ENCODE measurements around the gene ARL8A.
"Not testable (repeated sequence)": the region's sequence is repeated elsewhere in the genome, so short reads cannot be mapped to it uniquely, and the experiment has no call there.

Gene ARL8A

DNA sequence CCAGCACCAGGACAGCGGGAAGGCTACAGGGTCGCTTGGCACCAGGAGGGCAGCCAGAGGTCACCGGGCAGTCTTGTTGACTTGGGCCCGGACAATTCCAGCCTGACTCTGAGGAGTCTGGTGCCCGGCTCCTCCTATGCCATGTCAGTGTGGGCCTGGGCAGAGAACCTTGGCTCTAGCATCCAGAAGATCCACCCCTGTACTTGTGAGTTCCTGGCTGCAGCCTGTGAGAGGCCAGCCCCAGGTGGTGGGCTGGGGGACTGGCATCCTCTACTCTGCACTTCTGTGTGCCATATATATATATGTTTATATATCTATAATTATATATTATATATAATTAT lies 27.4 kb upstream of the ARL8A start:
- no peak for FAIRE-seq

GRCh38 chr1:202171292-202172014 lies 26.9 kb upstream of the ARL8A start:
- no peak for FAIRE-seq

- no peak for FAIRE-seq
Observed at GRCh38 chr1:202170726-202171125, 26.2 kb upstream of the ARL8A start.

DNA sequence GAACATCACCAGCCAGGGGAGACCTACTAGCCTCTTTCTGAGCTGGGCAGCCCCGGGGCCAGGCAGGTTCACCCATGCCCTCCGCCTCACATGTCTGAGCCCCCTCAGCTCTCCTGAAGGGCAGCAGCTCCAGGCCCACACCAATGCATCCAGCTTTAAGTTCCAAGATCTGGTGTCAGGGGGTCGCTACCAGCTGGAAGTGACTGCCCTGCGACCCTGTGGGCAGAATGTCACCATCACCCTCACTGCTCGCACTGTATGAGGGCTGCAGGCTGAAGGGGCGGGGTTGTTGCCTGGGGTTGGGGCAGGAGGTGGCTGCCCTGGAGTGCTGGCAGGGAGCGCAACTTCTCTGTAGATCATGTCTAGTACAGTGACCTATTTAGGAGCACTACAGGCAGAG lies 24.3 kb upstream of the ARL8A start:
- no peak for FAIRE-seq

DNA sequence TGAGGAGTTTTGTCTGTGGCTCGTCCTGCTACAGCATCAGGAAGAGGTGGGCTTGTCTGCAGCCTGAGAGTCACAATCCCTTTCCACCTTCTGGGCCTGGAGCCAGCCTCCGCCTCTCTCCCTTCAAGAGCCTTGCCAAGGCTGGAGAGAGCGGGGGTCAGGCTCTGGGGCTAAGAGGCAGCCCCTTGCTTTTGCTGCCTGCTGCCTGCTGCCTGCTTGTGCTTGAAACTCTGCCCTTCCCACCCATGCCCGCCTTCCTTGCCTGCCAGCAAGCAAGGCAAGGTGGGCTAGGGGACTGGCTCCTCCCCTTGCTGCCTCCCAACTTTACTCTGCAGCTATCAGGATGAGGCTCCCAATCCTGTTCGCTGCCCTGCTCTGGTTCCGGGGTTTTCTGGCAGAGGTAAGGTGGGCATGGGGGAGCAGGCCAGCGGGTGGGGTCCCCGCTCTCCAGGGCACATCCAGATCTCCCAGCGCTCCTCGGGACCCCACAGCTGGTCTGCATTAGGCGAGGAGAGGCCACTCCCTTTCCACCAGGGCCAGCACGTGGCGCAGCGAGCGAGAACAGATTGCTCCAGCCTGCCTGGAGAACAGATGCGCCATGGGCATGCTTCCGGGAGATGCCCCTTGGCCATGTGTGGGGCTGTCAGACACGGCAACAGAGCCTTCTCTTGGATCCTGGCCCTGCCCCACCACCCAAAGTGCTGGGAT lies 23.3 kb upstream of the ARL8A start:
- no peak for FAIRE-seq

GRCh38 chr1:202167054-202167453 lies 22.5 kb upstream of the ARL8A start:
- not testable (repeated sequence) for FAIRE-seq

- no peak for FAIRE-seq
Observed at GRCh38 chr1:202165942-202166843, 21.7 kb upstream of the ARL8A start.

DNA sequence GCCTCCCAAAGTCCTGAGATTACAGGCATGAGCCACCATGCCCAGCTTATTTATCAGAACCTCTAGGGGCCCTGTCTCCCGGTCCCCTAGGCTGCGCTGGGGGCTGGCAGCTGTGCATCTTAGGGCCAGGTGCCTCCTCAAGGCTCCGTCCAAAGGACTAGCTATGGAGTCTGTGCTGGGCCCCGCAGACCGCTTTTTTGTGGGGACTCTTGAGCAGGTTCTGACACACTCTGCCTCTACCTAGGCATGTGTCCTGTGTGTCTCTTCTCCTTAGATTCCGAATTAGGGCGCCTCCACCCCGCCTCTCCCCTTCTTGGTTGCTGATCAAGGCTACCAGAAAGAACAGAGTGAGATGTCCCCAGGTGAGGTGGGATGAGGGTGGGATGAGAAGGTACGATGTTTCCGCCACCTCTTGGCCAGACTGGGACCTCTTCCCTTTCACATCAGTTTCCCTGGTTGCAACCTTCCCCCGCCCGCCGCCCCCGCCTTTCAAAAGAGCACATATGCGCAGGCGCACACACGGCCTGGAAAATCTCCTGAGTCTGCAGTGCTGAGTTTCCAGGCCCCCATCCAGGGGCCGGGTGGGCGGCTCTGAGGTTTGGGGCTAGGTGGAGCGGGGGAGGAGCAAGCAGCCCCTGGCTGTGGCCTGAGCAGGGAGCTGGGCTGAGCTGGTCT lies 20.9 kb upstream of the ARL8A start:
- FAIRE-seq: no peak

DNA sequence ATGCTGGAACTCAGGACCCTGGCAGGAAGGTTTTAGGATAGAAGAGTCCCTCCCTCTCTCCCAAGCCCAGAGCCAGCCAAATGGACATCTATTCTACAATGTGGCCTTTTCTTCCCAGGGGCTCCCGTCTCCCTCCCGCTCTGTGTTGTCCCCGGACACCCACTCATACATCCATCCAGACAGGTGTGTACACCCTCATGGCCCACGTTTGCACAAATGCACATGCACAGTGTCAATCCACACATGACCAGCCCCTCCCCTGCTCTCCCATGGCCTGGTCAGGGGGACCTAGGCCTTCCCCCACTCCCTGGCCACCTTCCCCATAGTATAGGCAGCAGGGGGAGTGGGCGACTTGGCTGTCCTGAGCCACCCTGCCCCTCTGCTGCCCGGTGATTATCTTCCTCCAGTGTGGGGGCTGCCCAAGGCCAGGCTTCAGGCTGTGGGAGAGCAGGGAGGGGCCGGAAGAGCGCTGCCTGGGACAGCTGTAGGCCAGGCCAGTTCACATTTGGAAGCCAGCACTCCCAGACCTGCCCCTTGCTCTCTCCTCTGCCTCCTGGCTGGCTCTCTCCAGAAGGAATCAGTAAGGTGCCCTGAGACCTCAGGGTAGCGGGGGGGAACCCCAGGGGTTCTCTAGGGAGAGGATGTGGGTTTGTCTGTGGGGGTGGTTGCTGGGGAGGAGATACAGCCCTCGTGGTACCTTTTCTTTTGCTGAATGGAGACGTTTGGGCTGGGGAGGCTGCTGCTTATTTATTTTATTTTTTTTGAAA lies 19.9 kb upstream of the ARL8A start:
- FAIRE-seq: no peak

DNA sequence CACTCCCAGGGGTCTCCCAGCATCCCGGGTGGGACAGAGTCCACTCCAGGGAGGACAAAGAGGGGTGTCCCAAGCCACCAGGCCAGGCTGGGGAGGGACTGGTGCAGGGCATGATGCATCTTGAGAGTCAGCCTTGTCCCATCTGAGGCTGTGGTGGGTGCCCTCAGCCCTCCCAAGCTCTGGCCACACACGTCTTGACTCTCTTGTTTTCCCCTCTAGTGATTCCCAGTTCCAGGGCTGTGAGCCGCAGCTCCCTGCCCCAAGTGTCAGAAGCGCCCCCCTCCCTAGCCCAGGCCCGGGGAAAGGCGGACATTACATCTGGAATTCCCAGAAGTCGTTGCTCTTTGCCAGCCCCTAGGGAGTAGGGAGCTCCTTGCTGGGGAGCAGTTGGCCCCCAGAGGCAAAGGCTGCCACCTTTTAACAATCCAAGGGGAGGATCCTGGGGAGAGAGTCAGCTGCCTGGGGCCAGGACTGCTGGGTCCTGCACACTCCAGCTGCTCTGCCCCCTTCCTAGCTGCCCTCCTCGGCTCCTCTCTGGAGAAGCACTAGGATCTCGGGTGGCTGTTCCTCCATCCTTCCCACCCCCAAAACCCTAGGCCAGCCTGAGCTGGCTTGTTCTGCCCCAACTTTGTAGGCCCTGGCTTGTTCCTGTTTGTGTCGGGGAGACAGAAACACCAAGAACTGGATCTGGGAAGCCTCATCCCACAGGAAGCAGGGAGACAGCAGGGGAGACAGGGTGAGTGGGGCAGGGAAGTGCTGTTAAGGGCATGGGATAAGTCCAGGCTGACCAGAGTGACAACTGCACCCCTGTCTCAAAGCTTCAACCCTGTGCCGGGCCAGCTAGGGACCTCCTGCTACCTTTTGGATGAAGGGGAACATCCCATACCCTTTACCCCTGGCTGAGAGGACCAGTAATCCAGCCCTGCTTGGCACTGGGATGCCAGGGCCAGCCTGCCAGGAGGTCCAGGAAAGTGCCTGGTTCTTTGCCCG lies 19.0 kb upstream of the ARL8A start:
- no peak for FAIRE-seq

DNA sequence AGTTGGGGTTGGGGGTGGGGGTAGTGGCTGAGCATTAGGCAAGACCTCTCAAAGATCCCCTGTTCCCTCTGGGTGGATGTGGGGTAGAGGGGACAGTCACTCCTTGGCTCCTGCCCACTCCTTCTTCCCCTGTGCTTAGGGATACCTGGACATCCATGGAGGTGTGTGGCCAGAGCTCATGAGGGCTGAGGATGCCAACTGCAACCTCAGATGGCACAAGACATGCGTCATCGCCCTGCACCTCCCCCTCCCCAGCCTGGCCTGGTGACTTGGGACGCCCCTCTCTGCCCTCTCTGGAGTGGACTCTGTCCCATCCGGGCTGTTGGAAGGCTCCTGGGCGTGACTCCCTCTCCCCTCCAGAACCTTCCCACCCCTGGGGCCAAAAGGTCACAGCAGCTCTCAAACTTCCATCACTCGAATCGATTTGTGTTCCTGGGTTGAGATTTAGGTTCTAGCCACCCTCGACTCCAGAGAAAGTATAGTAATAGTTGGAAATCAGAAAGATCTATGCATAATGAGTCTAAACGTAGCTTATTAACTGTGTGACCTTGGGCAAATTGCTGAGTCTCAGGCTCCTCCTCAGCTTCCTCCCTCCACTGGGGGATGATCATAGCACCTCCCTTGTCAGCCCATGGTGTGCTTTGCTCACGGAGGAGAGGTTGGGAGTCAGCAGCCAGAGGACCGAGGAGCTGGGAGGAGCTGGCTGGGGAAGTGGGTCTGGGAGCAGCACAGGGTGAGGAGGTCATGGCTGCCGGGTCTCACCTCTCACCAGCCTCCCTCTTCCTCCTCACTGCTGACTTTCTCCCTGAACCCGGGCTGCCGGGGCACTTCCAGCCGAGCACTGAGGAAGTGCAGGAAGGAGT lies 18.1 kb upstream of the ARL8A start:
- no peak for FAIRE-seq

GRCh38 chr1:202162047-202162417 lies 17.5 kb upstream of the ARL8A start:
- no peak for FAIRE-seq

DNA sequence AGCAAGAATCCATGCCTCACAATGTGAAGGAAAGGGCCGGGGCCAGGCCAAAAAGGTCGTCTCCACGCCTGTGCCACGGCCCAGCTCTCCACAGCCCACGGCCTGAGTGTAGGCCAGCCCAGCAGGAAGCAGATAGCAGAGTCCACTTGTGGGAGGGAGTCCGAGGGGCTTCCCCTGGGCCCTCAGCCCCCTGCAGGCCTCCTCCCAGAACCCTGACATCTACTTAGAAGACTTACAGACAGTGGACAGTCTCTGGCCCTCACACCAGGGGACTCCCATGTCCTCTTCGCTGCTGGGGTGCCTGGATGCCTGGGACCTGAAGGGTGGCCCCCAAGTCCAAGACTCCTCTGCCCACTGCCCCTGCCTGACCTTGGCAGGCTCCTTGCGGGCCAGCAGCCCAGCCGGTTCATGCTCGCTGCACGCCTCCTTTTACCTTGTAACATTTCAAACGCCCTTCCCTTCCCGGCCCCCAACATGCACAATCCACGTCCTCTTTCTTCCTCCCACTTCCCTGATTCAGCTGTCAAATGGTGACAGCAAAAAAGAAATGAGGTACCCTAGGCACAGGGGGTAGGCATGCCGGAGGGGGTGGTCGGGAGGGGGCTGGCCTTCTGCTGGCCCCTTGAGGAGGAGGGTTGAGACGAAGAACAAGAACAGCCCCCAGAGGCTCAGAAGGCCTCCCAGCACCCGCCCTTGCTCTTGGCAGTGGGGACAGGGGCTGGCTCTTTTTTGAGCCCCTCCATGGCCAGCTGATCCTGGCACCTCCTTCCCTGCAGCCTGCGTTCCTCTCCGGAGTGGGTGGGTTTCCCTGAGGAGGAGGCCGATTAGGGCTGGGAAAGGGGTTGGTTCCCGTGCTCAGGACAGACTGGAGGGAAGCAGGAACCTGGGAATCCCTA lies 16.9 kb upstream of the ARL8A start:
- FAIRE-seq: no peak

DNA sequence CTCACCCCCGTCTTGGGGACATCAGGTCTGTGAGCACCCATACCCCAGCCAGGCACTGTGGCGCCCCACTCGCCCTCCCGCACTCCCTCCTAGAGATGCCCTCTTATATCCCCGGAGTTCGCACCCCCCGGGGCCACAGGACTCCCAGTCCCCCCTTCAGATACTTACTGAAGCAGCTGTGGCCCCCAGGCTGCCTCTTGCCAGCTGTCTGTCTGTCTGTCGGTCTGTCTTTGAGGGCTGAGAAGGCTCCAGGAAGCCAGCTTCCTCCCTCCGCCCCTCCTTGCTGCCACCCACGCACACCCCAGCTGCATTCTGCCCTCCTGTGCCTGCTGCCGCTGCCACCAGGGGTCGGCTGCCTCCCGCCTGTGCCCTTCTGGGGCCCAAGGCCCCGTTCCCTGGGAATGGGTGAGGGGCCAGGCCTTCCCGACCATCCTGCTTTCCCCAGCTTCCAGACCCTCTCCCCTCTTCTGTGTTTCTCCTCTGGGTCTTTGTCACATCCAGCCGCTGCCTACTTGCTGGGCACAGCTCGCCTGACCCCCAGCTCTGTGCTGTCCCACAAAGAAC lies 15.9 kb upstream of the ARL8A start, which contains the start of gene PTPN7:
Gene PTPN7 (minus strand): TSS at position 226 of the 564 bp plus-strand sequence. CDS start 1,200 bp downstream, outside the sequence.
- FAIRE-seq: no peak

DNA sequence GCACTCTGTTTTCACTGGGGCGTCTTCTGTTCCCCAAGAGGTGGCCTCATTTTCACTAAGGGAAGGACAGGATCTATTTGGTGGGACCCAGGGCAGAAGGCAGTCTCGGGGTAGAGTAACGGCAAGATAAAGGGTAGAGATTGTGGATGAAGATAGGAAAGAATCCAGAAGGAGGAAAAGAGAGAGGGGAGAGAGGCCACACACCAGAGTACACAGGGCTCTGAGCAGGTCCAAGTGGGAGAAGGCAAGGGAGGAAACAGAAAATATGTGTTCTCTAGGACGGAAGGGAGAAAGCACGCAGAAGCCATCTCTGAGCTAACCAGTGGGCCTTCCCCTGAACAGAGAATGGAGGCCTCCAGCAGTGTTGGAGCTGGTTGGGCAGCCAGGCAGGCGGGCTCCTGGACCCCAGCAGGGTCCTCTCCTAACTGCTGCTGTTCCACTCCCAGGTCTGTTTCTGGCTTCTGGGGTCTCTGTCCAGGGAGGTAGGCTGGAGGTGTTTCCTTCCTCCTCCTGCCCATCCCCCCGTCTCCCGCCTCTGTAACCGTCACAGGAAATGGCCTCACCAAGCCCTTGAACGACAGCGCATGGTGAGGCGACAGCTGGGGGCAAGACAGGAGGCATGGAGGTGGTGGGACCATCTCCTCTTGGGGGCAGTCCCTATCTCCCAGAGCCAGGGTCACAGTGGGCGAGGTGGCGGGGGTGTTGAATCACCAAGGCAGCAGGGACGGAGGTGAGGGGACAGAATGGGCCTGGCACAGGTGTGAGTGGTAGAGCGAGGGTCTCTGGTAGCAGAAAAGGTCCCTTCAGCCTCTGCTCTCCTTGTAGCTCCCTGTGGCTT lies 15.2 kb upstream of the ARL8A start:
- FAIRE-seq: no peak

- FAIRE-seq: no peak
Observed at GRCh38 chr1:202158810-202159533, 14.4 kb upstream of the ARL8A start.

DNA sequence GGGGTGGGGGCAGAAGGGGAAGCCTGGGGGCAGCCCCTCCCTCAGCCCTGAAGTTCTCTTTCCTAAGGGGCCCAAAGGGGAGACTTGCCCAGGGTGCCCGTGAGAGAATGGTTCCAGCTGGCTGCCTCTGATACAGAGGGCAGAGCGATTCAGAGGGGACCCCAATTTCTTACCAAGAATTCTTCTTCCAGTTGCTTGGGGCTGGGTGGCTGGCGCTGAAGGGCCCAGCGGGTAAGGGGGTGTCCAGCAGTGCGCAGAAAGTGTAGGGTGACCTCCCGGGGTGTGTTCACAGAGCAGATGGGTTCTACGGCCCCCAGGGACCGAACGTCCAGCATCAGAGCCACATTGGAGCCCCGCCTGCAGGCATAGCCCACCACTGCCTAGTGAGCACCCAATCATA lies 13.4 kb upstream of the ARL8A start:
- no peak for FAIRE-seq
